Muscle of leg (tissue), 11 donors: ENCODE results near the gene RAC2. TPM values are rescaled to one million over a fixed set of nuclear protein-coding genes. Genes with fewer than 3 reads are reported as not detected.

ENCODE experiments used
- DNase-seq: peaks from one replicate; pipeline ENCODE4 v3.0.0; 2013
- H3K27ac ChIP-seq: one replicate; pipeline ENCODE4 v1.5.1; 2013; ENCODE audit warnings: mild to moderate bottlenecking, low read length, control low read depth
- H3K27me3 ChIP-seq: one replicate; pipeline ENCODE4 v1.6.1; 2013; ENCODE audit warnings: low read length; ENCODE audit not compliant: control insufficient read depth, insufficient read depth
- H3K36me3 ChIP-seq: one replicate; pipeline ENCODE4 v1.6.1; 2013; ENCODE audit warnings: low read length; ENCODE audit not compliant: control insufficient read depth, insufficient read depth
- H3K4me1 ChIP-seq: one replicate; pipeline ENCODE4 v1.6.1; 2013; ENCODE audit warnings: low read length; ENCODE audit not compliant: control insufficient read depth, insufficient read depth
- H3K4me3 ChIP-seq: one replicate; pipeline ENCODE4 v1.5.1; 2013; ENCODE audit warnings: low read length, control low read depth
- H3K9me3 ChIP-seq: replicated peaks from 2 replicates; pipeline ENCODE4 v1.6.1; 2013; ENCODE audit warnings: low read depth, low read length; ENCODE audit not compliant: control insufficient read depth
- WGBS: methylation state at CpG from one replicate; pipeline ENCODE4 v1.1.5; 2013; ENCODE audit warnings: missing lambda C conversion rate; ENCODE audit not compliant: insufficient coverage; 5-methylcytosine and 5-hydroxymethylcytosine counted together
- polyA plus RNA-seq, 8 donors: library from polyadenylated mRNA; unstranded; fragments of 120-200 nt; gene quantifications; one replicate each; pipeline versions ENCODE4 v1.2.1 to v1.2.3, GENCODE V29; 2013; ENCODE audit warnings: inconsistent platforms in 1 of 8, low replicate concordance in 1 of 8; ENCODE audit not compliant: insufficient read length in 8 of 8, insufficient read depth in 1 of 8
- total RNA-seq: library from RNA; stranded (reverse); fragments of 120-200 nt; gene quantifications from one replicate; pipeline ENCODE4 v1.2.4, GENCODE V29; 2013

RAC2 gene
- total and polyA plus RNA-seq, 9 donors = 2.4 to 11.2 (median 7.0) TPM

GRCh38 chr22:37267661-37268413, 23.8 kb upstream of the RAC2 start:
- peak overlapping the region; percentile 55 for H3K27ac ChIP-seq
- H3K4me1 ChIP-seq = peaks cover 8% of the 10 kb centered on the region
- peaks cover 14% of the 10 kb centered on the region for H3K9me3 ChIP-seq
- DNase-seq = no peak
- H3K36me3 ChIP-seq = no peaks in the 10 kb centered on the region
- 60% methylated on average over 5 of the region's 11 CpGs for WGBS
- no peak overlapping the region for H3K4me3 ChIP-seq
- peaks cover 20% of the 10 kb centered on the region for H3K27me3 ChIP-seq

GRCh38 chr22:37267135-37267587, 23.1 kb upstream of the RAC2 start:
- Histone ChIP-seq H3K9me3 (peaks cover 14% of the 10 kb centered on the region), H3K4me3 (peak overlapping the region; percentile 44), H3K36me3 (no peaks in the 10 kb centered on the region), H3K27me3 (peaks cover 26% of the 10 kb centered on the region), H3K27ac (peak overlapping the region; percentile 7), H3K4me1 (peaks cover 8% of the 10 kb centered on the region)
- DNase-seq = peak; percentile 63
- 9% methylated on average over 14 of the region's 22 CpGs for WGBS

GRCh38 chr22:37266581-37267134, 22.6 kb upstream of the RAC2 start:
- 56% methylated on average over 18 of the region's 18 CpGs for WGBS
- Histone ChIP-seq H3K4me1 (peaks cover 8% of the 10 kb centered on the region), H3K4me3 (no peak overlapping the region), H3K27ac (no peak overlapping the region), H3K36me3 (no peaks in the 10 kb centered on the region), H3K27me3 (peaks cover 28% of the 10 kb centered on the region), H3K9me3 (peaks cover 14% of the 10 kb centered on the region)
- DNase-seq = no peak

- DNase-seq = no peak
- H3K9me3 ChIP-seq = peaks cover 14% of the 10 kb centered on the region
- peaks cover 14% of the 10 kb centered on the region for H3K4me1 ChIP-seq
- H3K27ac ChIP-seq = no peak overlapping the region
- WGBS = 81% methylated on average over 7 of the region's 10 CpGs
- H3K36me3 ChIP-seq = no peaks in the 10 kb centered on the region
- H3K27me3 ChIP-seq = peaks cover 43% of the 10 kb centered on the region
- no peak overlapping the region for H3K4me3 ChIP-seq
These were observed 20.2 kb upstream of the RAC2 start for GRCh38 chr22:37263966-37264887.

GRCh38 chr22:37262346-37262745, 18.3 kb upstream of the RAC2 start:
- peaks cover 14% of the 10 kb centered on the region for H3K9me3 ChIP-seq
- no peak for DNase-seq
- H3K27me3 ChIP-seq = peaks cover 55% of the 10 kb centered on the region
- no peak overlapping the region for H3K27ac ChIP-seq
- 67% methylated on average over 1 of the region's 5 CpGs for WGBS
- peaks cover 15% of the 10 kb centered on the region for H3K4me1 ChIP-seq
- H3K36me3 ChIP-seq = no peaks in the 10 kb centered on the region
- H3K4me3 ChIP-seq = no peak overlapping the region

- Histone ChIP-seq H3K9me3 (peaks cover 14% of the 10 kb centered on the region), H3K27me3 (peaks cover 67% of the 10 kb centered on the region), H3K4me1 (peaks cover 8% of the 10 kb centered on the region), H3K27ac (no peak overlapping the region), H3K4me3 (no peak overlapping the region), H3K36me3 (no peaks in the 10 kb centered on the region)
- DNase-seq = peak; percentile 57
- WGBS = 2% methylated on average over 11 of the region's 14 CpGs
These were observed 16.9 kb upstream of the RAC2 start for GRCh38 chr22:37260901-37261336.

GRCh38 chr22:37260155-37260795, 16.2 kb upstream of the RAC2 start:
- 46% methylated on average over 13 of the region's 15 CpGs for WGBS
- H3K27me3 ChIP-seq = peaks cover 69% of the 10 kb centered on the region
- no peak overlapping the region for H3K4me3 ChIP-seq
- H3K27ac ChIP-seq = no peak overlapping the region
- peaks cover 8% of the 10 kb centered on the region for H3K4me1 ChIP-seq
- no peaks in the 10 kb centered on the region for H3K36me3 ChIP-seq
- no peak for DNase-seq
- peaks cover 14% of the 10 kb centered on the region for H3K9me3 ChIP-seq

- DNase-seq = peak; percentile 58
- Histone ChIP-seq H3K36me3 (no peaks in the 10 kb centered on the region), H3K4me3 (no peak overlapping the region), H3K27me3 (peaks cover 69% of the 10 kb centered on the region), H3K27ac (no peak overlapping the region), H3K9me3 (peaks cover 12% of the 10 kb centered on the region), H3K4me1 (peaks cover 8% of the 10 kb centered on the region)
- 3% methylated on average over 9 of the region's 23 CpGs for WGBS
These were observed 15.5 kb upstream of the RAC2 start for GRCh38 chr22:37259540-37260029.

GRCh38 chr22:37258753-37259401, 14.8 kb upstream of the RAC2 start:
- H3K36me3 ChIP-seq = no peaks in the 10 kb centered on the region
- 71% methylated on average over 8 of the region's 14 CpGs for WGBS
- H3K27me3 ChIP-seq = peaks cover 65% of the 10 kb centered on the region
- peaks cover 8% of the 10 kb centered on the region for H3K4me1 ChIP-seq
- no peak overlapping the region for H3K27ac ChIP-seq
- DNase-seq = no peak
- peaks cover 5% of the 10 kb centered on the region for H3K9me3 ChIP-seq
- H3K4me3 ChIP-seq = no peak overlapping the region
